GM12873 (cell line): ENCODE measurements around the gene NFE2L3.

Experiments
- TF ChIP-seq, protein P1 (sequence below): IDR thresholded peaks from 2 replicates; pipeline ENCODE4 v1.5.1; 2012; ENCODE audit warnings: low read depth, mild to moderate bottlenecking, moderate library complexity, low read length, control low read depth; ENCODE audit not compliant: insufficient read depth; ENCODE audit errors: missing control alignments

The NFE2L3 gene

DNA sequence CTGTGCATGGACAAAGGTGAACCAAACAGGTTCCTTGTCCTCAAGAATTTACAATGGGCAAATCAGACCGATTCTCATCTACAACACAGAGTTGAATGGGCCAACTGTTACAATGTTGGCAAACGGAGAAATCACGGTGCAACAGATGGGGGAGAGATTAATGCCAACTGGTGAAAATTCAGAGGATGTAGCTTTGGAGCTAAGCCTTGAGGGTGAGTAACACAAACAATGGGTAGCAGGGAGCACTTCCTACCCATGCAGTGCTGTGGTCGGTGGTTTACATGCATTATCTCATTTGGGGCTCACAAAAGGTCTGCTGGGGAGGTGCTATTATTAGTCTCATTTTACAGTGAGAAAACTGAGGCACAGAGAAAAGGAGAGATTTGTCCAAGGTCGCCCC, 902 bp upstream of the NFE2L3 start:
- TF ChIP-seq, protein P1, sequence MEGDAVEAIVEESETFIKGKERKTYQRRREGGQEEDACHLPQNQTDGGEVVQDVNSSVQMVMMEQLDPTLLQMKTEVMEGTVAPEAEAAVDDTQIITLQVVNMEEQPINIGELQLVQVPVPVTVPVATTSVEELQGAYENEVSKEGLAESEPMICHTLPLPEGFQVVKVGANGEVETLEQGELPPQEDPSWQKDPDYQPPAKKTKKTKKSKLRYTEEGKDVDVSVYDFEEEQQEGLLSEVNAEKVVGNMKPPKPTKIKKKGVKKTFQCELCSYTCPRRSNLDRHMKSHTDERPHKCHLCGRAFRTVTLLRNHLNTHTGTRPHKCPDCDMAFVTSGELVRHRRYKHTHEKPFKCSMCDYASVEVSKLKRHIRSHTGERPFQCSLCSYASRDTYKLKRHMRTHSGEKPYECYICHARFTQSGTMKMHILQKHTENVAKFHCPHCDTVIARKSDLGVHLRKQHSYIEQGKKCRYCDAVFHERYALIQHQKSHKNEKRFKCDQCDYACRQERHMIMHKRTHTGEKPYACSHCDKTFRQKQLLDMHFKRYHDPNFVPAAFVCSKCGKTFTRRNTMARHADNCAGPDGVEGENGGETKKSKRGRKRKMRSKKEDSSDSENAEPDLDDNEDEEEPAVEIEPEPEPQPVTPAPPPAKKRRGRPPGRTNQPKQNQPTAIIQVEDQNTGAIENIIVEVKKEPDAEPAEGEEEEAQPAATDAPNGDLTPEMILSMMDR = no peak

DNA sequence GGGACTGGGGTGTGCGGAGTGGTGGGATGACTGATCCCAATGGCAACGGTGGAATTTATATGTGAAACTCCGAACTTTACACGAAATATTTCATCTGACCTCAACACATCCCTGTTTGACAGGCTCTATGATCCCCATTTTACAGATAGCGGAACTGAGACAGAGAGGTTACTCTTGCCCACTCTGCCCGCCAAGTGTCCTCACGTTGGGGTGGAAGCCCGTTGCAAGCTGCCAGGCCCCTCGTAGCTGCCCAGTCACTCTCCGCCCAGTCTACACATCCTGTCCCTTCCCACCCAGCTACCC, 397 bp upstream of the NFE2L3 start:
- TF ChIP-seq, protein P1 = no peak

DNA sequence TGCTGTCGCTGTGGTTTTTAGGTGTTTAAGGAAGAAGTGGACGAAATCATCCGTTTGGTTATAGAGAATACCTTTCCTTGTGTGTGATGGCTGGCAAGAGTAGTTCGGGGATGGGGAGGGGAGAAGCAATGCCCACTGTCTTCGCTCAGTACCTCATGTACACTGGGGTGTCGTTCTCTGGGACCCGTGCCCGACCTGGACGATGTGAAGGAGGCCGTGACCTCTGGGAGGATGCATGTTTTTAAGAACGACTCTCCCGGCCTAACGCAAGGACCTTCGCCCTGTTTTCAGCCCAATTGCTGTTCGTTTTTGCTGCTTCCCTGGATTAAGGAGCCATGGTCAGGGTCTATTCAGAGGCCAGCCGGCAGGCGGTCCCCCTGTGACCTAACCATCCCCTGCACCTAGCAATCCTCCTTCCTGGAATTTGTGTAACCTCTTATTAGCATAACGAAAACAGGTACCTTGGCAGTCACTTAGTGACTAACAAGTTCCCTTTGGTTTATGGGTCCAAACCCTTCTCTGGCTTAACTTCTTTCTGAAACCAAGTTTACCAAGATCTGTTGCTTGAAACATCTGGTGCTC, 1.3 kb downstream of the NFE2L3 start:
- TF ChIP-seq, protein P1 = no peak

DNA sequence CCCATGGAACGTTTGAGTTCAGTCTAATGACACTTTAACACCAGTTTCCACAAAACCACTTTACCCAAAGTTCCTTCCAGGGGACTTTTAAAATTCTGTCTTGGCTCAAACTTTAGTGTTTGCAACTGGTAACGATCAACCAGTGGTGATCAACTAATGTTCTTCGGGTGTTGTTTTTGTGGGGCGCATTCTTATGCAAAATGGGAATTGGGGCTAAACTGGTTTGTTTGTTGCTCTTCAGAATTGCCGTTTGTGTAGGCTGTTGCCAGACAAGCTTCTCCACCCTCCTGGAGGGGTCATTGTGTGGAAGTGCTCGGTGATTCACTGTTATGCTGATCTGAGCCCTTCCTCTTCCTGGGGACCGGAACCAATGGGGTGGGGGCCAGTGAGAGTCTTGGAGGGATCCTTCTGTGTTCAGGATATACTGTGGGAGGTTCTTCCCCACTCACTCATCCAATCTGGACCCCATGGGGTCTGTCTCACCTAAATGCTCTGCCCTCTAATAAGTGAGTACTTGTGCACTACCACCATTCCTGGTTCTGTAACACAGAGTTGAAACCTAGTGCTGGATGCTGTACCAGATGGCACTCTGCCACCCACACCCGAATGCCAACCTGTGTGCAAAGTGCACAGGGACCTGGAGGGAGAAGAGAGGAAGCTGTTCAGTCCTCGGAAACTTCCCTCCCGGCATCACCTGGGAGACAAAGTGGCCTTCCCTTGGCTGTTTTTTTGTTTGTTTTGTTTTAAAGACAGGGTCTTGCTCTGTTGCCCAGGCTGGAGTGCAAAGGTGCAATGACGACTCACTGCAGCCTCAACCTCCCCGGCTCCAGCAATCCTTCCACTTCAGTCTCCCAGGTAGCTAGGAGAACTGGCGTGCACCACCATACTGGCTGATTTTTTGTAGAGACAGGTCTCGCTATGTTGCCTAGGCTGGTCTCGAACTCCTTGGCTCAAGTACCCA, 2.1 kb downstream of the NFE2L3 start:
- TF ChIP-seq, protein P1 = no peak

DNA sequence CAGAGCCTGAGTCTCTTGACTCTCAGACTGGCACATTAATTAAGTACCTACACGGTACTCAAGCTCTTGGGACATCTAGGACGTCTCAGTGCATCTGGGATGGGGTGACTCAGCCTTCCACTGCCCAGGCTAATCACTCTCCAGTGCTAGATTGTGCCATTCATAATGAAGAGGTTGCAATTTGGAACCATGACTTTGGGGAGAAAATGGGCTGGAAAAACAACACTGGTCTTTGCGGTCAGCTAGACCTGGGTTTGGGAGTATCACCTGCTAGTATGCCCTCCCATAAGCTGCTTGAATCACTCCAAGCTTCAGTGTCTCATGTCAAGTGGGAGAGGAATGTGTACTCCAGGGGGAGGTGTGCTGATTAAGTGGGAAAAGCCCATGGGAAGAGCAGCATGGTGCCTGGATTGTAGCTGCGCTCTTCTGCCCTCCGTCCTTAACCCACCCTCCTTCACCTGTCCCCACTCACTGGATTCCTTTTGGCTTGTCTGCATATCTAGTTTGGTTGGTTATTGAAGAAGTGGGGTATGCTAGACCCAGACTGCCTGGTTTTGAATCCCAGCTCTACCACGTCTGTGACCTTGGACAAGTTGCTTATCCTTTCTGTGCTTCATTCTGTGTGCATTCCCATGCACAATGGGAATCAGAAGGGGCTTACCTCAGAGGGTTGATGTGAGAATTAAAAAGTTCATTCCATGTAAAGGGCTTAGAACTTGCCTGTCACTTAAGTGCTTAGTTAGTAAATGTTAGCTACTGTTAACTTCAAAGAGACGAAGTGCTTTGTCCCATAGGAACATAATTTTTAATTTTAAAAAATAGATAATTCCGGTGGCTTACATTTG, 3.8 kb downstream of the NFE2L3 start:
- TF ChIP-seq, protein P1 = no peak

DNA sequence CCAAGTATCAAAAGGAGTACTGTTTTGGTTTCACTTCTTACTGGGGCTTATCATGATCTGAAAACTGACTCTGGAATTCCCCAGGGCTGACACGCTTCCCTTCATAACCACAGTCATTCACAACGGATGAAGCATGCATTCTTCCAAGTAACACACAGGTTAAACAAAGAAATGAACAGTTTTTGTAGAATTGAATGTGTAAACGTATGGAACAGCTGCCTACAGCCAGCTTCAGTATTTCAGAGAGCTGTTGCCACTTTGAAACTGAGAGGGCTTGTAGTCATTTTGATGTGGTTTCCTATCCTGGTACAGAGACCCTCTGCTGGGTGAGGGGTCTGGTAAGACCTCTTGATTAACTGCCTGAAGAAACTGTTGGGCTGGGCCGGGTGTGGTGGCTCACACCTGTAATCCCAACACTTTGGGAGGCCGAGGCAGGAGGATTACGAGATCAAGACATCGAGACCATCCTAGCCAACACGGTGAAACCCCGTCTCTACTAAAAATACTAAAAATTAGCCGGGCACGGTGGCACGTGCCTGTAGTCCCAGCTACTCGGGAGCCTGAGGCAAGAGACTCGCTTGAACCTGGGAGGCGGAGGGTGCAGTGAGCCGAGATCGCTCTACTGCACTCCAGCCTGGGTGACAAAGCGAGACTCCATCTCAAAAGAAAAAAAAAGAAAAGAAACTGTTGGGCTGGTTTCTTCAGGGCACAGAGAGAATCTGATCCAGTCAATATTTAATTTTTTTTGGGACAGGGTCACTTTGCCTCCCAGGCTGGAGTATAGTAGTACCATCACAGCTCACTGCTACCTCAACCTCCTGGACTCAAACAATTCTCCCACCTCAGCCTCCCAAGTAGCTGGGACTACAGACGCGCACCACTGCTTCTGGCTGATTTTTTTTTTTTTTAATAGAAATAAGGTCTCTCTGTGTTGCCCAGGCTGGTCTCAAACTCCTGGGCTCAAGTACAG, 4.7 kb downstream of the NFE2L3 start:
- TF ChIP-seq, protein P1 = no peak
